ENCODE results near the gene PKD1.

PKD1 gene

DNA sequence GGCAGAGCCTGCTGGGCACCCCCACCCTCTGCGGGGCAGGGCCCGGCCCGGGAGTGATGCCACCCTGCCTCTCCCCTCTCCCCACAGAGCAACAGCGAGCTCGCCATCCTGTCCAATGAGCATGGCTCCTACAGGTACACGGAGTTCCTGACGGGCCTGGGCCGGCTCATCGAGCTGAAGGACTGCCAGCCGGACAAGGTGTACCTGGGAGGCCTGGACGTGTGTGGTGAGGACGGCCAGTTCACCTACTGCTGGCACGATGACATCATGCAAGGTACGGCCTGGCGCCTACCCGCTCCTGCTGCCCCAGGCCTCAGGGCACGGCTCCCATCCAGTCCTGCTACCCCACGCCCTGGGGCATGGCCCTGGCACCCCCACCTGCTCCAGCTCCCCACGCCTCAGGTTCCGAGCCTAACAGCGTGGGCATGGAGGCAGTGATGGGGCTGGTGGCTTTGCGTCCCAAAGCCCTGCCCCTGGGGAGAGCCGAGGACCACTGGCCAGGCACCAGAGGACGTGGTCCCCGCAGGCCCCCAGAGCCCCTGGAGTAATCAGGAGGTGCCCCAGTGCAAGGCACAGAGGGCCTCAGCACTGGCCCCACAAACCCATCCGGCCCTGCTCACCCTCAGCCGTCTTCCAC is 49.5 kb downstream of the PKD1 start:
- no peak for DNase-seq

DNA sequence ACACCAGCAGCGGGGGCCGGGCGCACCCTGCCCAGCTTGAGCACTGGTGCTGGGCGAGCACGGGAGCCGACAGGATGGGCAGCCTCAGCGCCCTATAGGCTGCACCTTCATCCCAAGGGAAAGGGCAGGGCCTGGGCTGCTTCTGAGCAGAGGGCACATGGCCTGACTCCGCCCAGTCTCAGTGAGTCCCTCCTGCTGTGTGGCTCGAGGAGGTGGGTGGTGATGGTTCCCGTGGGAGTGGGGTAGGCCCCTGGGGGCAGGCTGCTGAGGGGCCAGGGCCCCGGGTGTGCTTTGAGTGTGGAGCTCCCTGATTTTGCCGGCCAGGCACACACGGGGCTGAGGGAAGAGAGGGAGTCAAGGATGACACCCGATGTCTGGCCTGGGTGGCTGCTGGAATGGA is 50.0 kb downstream of the PKD1 start:
- no peak for DNase-seq

DNA sequence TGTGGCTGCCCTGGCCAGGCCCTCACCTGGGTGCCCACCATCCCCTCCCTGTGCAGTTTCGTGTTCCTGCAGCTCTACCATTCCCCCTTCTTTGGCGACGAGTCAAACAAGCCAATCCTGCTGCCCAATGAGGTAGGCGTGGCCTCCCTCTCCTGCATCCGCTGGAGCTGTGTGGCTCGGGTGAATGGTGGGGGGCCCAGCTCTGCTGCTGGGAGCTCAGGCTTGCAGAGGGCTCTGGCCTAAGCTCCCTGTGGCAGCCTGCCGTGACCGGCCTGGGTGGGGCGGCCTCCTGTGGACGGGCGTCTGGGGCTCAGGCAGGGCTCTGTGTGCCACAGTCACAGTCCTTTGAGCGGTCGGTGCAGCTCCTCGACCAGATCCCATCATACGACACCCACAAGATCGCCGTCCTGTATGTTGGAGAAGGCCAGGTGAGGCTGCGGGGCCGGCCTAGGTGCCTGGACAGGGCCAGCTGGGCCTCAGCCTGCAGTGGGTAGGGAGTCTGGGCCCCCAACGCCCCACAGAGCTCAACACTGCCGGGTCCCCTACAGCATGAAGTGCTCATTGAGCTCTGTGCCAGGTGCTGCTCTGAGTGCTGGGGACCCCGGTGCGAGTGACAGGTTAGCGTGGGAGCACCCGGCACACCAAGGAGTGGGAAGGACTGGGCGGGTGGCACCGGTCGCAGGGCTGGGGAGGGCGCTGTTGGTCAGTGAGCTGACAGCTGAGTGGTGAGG is 50.6 kb downstream of the PKD1 start:
- DNase-seq, result no peak

DNA sequence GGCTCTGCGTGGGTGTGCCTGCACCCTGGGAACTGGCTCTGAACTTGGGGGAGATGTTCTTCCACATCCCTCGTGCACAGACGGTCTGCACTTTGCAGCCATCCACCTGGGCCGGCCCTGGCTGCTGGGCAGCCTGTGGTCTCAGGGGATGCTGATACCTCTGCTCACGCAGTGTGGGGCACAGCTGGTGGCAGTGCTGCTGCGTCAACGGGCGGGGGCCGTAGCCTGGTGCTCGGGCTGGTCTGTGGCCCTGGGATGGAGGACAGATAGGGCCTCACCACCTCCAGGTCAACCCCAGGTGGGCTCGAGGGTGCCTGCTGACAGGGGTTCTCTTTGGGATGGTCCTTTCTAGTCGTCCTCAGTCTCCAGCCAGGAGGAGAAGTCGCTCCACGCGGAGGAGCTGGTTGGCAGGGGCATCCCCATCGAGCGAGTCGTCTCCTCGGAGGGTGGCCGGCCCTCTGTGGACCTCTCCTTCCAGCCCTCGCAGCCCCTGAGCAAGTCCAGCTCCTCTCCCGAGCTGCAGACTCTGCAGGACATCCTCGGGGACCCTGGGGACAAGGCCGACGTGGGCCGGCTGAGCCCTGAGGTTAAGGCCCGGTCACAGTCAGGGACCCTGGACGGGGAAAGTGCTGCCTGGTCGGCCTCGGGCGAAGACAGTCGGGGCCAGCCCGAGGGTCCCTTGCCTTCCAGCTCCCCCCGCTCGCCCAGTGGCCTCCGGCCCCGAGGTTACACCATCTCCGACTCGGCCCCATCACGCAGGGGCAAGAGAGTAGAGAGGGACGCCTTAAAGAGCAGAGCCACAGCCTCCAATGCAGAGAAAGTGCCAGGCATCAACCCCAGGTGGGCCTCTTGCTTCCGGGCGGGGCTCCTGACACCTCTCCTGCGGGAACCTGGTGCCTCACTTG is 51.6 kb downstream of the PKD1 start:
- no peak for DNase-seq

DNA sequence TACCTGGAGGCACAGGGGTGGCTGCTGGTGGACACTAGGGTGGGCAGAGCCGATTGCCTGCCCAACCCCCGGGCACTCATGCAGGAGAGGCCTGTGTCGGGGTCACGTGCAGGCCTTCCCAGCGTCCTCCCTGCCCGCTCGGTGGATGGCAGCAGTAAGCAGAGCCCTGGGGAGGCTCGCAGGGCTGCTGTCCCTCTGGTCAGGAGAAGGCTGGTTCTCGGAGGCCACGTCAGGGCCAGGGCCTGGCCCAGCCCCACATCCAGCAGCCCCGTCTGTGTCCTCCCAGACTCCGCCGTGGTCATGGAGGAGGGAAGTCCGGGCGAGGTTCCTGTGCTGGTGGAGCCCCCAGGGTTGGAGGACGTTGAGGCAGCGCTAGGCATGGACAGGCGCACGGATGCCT is 52.3 kb downstream of the PKD1 start:
- no peak for DNase-seq

DNA sequence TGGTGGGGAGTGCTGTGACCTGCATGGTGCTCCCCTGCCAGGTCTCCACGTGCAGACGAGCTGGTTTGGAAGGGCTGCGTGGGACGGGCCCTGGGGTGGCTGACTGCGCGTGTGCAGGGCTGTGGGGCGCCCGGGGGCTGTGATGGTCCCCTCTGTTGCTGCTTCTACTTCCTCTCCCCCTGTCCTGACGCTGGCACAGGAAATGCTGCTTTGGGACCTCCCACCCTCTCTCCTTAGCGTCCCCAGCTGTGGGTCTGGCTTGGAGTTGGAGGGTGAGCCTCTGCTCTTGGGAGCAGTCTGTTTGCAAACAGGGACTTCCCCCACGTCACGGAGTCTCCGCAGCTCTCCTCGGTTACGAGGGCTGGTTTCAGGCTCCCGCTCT is 52.7 kb downstream of the PKD1 start:
- DNase-seq, result no peak

DNA sequence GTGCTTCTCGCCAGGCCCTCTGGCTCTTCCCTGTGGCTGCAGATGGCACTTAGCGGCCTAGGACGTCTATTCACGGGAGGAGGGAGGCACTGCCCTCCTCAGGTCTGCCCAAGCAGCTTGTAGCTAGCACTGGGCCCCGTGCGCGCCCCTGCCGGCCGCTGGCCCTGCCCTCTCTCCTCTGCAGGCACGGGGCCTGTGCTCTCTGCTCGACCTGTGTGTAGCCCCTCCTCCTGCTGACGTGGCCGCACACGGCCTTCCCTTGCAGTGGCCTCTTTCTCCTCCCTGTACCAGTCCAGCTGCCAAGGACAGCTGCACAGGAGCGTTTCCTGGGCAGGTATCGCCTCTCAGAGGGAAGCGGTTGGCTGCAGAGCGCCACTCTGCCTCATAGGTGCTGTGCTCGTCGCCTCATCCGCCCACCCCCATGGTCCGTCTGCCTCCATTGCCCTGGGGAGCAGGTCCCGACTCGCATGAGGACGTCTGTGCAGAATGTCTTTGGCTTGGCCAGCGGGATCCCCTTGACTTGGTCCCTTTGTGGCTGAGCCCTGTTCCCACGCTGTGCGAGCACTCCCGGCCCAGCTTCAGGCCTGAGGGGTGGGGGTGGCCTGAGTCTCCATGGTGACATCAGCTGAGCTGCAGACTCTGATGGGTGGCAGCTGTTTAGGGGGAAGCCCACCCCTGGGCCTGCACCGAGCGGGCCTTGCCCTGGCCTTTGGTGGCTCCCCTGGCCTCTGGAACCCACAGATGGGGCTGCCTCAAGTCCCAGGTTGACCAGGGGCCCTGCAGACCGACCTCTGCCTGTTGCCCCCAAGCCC is 53.3 kb downstream of the PKD1 start:
- no peak for DNase-seq

DNA sequence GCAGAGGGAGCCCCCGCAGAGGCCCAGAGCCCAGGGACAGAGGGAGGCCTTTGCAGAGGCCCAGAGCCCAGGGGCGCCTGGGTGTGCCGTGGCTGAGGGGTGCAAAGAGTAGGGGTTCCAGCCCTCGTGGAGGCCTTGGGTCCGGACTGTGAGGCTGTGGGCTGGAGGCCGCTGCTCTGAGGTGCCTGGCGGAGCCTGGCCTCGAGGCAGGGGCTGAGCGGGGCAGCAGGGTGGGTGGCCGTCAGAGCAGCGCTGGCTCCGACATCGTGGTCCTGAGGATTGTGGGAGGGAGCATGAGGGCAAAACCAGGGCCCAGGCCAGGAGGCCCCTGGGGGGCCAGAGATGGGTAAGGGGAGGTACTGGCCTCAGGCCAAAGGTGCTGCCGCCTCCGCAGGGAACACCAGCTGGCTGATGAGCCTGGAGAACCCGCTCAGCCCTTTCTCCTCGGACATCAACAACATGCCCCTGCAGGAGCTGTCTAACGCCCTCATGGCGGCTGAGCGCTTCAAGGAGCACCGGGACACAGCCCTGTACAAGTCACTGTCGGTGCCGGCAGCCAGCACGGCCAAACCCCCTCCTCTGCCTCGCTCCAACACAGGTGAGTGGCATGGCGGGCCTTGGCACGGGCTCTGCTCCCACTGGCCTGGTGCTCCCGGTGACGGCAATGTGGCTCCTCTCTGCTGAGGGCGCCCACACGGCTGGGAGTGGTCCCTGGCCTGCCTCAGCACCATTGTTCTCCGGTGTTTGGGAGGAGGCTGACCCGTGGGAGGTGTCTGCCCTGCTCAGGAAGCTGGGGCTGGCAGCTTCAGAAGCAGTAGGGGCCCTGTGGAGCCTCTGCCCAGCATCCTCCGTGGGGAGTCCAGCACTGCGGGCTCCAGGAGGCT is 54.3 kb downstream of the PKD1 start:
- DNase-seq, result no peak

DNA sequence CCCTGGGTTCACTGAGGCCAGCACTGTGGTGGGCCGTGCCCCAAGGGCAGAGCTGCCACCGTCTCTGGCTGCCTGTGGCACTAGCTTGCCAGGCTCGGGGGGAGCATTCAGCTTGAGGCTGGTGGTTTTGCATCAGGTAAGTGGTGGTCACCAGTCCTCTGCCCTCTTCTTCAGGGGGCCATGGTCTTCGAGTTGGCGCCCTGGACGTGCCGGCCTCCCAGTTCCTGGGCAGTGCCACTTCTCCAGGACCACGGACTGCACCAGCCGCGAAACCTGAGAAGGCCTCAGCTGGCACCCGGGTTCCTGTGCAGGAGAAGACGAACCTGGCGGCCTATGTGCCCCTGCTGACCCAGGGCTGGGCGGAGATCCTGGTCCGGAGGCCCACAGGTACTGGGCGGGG is 55.7 kb downstream of the PKD1 start:
- DNase-seq, result no peak

DNA sequence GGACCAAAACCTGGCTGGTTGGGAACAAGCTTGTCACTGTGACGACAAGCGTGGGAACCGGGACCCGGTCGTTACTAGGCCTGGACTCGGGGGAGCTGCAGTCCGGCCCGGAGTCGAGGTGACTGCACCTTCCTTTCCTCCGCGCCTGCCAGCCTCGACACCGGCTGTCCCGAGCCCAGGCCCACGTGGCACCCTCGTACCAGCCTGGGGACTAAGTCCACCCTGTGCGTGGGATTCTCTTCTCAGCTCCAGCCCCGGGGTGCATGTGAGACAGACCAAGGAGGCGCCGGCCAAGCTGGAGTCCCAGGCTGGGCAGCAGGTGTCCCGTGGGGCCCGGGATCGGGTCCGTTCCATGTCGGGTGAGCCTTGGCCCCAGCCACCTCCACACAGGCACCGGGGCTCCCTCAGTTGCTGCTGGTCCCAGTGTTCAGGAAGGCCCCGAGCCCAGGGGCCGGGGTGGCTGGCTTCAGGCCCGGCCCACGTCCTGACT is 56.3 kb downstream of the PKD1 start:
- DNase-seq, result no peak

DNA sequence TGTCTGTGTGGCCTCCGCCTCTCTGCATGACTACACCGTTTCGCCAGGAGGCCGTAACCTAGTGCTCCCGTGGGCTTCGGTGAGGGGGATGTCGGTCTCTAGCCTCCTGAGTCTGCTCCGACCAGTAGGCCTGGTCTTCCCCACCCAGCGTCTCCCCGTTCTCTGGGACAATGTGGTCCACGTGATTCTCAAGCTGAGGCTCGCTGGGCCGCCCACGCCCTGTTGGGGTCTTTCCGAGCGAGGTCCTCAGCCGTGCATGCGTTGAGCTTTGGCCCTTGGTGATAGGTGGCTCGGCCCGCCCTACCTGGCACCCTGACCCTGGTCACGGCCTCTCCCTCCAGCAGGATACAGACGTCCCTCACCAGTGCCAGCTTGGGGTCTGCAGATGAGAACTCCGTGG is 57.0 kb downstream of the PKD1 start:
- DNase-seq, result no peak

DNA sequence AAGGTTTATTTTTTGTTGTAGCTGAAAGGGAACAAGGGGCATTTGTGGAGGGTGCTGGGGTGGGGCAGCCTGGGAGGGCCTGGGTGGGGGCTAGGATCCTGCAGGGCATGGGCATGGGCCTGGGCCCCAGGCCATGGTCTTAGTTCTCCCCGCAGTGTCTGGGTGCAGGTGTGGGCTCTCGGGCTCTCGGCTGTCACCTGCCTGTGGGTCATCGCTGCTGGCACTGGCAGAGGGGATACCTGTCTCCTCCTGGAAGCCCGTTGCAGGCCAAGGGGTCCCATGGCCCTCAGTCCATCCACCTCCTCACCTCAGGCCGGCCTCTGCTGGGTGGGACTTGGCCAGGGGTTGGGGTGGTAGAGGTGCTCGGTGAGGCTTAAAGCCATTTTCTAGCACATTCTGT is 57.6 kb downstream of the PKD1 start:
- no peak for DNase-seq

DNA sequence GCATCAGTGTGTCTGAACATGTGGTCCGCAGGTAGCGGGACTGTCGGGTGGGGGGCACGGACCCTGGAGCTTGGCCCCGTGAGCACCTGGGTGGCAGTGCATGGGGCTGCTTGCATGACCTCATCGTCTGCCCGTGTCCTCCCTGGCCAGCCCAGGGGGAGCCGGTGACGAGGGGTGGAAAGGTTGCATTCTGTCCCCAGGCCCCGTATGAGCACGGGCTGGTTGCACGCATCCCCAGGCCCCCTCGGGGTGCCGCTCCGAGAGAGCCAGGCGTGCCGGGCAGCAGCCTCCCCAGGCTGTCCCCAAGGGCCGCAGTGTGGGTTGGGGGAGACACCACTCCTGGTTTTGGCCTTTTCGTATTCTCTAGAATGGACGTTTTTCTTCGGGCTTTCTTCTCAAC is 58.0 kb downstream of the PKD1 start:
- no peak for DNase-seq

DNA sequence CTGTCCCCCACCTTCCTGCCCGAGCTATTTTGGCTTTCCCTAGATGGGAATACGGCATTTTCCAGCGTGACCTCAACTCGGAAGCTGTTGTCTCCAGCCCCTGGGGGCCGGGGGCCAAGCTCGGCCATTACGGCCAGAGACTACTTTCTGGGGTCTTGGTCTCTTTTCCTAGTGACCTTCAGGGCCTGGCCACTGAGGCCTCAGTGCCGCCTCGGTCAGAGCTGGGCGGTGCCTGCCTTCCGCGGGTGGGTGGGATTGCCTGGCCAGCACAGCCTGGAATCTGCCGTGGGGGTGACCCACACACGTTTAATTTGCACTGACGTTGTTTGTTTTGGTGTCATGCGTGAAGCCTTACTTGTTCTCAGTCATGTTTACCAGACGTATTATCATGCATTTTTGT is 58.7 kb downstream of the PKD1 start:
- no peak for DNase-seq

DNA sequence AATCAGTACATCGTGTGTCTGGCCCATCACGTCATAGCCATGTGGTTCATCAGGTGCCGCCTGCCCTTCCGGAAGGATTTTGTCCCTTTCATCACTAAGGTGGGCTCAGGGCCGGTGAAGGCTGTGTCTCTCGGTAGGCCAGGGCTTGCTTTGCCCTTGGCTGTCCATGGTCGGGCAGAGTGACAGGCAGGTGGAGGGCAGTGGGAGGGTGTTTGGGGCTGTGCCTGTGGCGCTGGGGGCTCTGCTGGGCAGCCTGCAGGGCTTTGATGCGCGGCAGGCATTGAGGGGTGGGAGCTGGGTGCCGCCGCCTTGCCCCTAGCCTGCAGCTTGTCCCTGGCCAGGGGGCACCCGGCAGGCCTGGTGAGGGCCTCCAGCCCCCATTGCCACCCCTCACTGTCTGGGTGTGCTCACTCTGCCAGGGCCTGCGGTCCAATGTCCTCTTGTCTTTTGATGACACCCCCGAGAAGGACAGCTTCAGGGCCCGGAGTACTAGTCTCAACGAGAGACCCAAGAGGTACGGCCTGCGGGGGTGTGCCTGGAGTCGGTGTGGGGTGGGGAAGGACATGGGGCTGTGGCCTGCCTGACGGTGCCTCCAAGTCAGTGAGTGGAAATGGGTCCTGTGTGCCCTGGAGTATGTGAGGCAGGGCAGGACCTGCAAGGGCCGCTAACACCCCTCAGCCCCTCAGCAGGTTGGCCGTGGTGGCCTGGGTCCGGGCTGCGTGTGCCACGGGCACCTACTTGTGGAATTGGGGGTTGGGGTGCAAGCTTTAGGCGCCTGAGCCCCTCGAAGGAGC is 59.4 kb downstream of the PKD1 start:
- DNase-seq, result no peak

DNA sequence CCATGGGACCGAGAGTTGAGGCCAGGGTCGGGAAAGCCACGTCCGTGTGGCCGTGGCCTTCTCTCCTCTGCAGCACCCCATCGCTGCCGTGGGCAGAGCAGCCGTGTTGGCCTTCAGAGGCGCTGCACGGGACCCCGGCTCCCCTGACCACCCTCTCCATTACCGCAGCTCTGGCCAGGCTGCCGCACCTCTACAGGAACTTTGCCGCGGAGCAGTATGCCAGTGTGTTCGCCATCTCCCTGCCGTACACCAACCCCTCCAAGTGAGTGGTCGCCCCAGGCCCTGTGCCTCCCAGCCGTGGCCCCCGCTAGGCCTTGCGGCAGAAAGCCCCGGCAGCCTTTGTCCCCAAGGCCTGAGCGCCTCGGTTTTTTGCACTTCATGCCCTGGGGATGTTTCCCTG is 60.1 kb downstream of the PKD1 start:
- DNase-seq, result no peak

DNA sequence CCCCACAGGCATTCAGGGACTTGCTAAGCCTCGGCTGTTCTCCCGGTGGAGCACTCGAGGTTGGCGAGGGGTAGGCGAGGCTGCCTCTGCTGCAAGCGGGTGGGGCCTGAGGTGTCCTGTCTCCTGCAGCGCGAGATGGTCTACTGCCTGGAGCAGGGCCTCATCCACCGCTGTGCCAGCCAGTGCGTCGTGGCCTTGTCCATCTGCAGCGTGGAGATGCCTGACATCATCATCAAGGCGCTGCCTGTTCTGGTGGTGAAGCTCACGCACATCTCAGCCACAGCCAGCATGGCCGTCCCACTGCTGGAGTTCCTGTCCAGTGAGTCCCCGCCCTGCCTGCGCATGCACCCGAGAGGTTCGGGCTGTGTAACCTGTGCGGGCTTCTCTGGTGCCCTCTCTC is 61.6 kb downstream of the PKD1 start:
- no peak for DNase-seq

DNA sequence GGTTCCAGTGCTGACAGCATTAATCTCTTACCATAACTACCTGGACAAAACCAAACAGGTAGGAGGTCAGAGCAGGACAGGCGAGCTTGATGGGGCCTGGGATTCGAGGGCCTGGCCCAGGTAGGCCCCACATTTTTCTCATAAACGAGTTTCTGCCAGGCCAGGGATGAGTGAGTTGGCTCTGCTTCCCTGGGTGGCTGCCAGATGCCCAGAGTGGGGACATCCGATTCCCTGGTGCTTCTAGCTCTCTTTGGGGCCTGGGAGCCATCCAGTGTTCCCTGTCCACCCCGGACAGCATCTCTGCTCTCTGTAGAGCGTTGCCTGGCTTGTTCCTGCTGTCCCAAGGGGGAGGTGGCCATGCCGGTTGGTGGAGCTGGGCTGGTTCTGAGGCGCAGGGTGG is 62.8 kb downstream of the PKD1 start:
- DNase-seq, result no peak

DNA sequence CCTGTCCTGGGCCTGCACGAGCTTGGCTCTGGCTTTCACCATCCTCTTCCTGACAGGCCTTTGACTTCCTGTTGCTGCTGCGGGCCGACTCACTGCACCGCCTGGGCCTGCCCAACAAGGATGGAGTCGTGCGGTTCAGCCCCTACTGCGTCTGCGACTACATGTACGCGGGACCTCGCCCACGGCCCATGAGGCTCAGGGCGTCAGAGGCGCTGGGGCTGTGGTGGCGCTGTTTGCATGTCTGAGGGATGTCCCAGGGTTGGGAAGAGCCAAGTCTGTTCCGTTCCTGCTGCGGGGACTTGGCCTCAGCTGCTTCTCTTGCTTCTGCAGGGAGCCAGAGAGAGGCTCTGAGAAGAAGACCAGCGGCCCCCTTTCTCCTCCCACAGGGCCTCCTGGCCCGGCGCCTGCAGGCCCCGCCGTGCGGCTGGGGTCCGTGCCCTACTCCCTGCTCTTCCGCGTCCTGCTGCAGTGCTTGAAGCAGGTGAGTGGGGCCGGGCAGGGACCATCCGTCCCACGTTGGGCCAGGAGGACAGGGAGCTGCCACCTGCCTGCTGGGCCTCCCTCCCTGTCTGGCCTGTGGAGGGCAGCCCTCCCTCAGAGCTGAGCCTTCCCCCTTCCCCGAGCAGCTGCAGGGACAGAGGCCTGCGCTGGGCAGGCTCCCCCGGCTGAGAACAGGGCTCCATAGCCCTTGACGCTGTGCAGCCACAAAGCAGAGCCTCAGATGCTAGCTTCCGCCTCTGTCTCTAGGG is 64.1 kb downstream of the PKD1 start:
- DNase-seq, result no peak
